ENCODE measurements around the gene MYO5C.
"Not testable (repeated sequence)": the region's sequence is repeated elsewhere in the genome, so short reads cannot be mapped to it uniquely, and the experiment has no call there.

Gene MYO5C

DNA sequence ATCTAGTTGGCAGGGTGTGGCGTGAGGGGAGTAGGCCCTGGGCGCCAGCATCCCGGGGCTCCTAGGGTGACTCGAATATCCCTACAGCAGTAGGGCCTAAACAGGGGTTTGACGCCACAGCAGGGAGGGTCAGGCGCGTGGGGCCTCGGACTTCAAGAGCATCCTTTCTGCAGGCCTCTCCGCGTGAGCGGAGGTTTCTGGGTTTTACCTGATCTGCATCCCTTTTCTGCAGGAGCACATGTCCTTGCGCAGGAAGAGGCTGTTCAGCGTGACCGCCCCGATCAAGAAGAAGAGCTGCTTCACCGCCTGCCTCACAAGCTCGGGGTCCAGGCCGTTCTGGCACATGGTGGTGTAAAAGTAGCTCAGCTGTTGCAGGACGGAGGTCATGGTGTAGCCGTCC, 90.9 kb downstream of the MYO5C start:
- no peak for DNase-seq

DNA sequence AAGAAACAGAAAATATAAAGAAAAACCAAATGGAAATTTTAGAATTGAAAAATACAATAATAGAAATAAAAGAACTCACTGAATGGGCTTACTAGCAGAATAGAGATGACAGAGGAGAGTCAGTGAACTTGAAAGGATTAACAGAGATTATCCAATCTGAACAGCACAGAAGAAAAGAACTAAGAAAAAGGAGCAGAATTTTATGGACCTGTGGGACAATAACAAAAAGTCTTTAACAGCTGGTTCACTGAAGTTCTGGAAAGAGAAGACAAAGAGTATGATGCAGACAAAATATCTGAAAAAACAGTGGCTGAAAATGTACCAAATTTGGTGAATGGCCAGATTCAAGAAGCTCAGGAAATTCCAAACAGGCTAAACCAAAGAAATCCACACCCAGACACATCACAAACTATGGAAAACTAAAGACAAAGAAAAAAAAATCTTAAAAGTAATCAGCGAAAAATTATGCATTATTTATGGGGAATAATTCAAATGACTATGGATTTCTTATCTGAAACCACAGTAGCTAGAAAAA, 94.7 kb downstream of the MYO5C start:
- DNase-seq = no peak

DNA sequence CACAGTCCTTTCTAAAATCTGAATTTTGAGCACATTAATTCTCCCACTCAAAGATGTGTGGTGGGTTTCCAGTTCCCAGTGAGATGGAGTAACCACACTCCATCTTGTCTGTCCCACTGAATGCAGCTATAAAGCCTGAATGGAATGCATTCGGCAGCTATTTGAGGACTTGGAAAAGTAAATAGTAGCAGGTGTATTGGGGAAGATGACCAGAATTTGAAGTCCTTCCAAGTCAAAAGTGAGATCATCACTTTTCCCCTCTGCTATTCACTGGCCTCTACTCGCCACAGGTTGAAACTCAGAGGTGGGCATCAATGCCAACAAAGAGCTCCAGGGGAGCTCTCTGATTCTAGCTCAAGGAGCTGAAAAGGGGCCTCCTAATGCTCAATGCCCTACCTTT, 96.3 kb downstream of the MYO5C start:
- no peak for DNase-seq

DNA sequence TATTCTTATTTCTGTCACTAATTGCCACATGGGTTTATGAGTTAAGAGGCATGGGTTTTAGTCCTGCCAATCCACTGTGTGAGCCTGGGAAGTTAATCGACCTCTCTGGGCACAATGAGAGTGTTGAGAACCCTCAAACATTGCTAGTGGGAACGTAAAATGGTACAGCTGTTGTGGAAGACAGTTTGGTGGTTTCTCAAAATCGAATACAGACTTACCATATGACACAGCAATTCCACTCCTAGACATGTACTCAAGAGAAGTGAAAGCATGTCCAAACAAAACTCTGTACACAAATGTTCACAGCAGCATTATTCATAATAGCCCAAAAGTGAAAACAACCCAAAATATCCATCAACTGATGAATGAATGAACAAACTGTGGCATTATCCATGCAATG, 98.7 kb downstream of the MYO5C start:
- DNase-seq = no peak

DNA sequence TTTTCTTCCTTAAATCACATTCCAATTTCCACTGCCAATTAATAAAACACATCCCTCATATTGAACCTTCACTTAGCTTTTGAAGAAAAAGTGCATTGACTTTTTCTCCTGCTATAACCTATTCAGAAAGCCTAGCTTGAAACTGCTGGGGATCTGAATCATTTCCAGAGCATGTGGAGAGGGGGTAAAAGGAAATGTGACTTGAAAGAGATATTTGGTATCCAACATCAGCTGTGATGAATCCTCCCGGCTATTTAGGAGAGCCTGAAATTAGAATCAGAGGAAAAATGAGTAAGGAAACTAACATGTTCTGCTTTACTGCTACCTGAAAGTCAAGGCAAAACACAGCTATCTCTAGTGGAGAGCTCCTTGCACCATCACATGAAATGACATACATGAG, 101.8 kb downstream of the MYO5C start:
- no peak for DNase-seq

GRCh38 chr15:52193321-52193720, 102.3 kb downstream of the MYO5C start:
- DNase-seq = no peak

DNA sequence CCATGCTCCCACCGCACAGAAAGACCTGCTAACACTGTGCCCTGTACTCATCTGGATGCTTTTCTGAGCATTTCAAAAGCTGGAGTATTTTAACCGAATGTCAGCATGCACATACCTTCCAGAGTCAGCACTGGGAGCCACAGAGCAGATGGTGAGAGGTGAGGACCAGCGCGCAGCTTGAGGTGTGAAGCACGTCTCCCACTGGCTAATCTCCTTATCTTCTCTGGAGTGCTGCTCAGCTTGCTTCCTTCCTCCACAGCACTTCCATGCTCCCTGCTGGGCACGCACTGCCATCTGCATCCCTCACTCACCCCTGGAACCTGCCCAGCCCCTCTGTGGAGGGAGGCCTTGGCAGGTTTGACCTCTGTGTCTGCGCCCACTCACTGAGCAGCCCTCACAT, 104.4 kb downstream of the MYO5C start, which contains the start of gene GNB5:
Gene GNB5, minus strand, starts transcription at position 186 of the 400 bp plus-strand sequence. CDS start 6,716 bp downstream, outside the sequence.
- DNase-seq = no peak

DNA sequence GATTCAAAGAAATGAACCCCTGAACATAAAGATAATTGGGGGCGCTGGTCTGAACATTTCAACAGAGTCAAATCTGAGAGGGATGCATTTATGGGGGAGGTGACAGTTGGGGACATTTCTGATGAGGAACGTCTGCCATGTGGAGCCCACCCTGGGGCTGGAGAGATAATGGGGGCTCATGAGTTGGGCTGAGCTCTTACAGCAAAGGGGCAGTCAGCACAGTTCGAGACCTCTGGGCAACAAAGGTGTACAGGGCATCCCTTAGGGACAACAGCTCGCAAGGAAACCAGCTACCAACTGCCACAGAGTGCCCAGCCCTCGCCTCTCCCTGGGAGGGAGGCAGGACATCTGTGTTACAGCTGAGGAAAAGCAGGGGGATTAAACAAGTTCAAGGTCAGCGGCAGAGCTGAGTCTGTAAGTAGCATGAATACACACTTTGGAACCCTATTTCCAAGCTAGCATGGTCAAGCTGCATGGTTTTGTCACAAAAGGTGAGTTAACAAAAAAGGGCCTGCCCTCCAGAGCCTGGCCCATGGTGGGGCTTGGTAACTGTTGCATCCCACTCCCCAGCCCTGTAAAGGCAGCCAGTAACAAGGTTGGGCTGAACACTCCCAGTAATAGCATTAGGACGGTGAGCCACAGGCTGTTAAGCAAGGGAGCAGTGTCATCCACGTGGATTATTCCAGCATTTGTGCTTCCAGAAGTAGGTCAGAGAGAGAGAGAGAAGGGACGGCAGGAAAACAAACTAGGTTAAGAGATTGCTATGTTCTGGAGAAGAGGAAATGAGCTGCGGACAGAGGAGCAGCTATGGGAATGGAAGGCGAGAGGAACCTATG, 108.7 kb downstream of the MYO5C start:
- no peak for DNase-seq

GRCh38 chr15:52185151-52185561, 110.4 kb downstream of the MYO5C start:
- DNase-seq = no peak

GRCh38 chr15:52184721-52185120, 110.9 kb downstream of the MYO5C start:
- DNase-seq = no peak

- DNase-seq = peak; percentile 50
Measured at GRCh38 chr15:52183562-52184173, 111.9 kb downstream of the MYO5C start.

DNA sequence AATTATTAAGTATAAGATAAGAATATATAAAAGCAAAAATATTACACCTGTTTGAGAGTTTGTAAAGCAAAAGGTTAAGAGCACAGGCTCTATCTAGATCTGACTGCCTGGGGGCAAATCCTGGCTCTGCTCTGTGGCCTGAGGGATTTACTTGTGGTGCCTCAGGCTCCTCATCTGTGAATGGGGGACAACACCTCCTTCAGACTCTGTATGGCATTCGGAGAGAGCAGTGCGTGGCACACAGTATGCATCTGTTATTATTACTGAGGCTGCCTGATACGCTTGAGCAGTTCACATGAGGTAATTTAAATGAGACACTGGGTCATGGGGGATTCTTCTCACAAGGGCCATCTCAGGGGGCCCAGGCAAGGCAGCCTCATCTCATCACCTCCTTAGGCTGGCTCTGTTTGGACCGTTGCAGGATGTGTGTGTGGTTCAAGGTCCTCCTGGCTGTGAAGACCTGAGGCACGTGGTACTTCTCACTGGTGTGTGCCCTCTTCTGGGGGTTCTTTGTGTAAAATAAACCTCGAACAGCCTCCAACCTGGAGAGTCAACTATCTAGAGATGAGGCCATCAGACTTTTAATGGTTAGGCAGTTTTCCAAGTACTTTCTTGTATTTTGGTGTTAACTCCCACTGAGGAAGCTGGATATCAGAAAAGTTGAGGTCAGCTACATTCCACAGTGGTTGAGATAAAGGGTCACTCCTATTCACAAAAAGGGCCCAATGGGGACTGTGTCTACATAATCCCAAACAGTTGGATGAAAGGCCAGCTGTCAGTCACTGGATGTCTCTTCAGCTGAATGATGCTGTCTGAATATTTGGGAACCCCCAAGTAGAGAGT, 113.4 kb downstream of the MYO5C start:
- DNase-seq = no peak

DNA sequence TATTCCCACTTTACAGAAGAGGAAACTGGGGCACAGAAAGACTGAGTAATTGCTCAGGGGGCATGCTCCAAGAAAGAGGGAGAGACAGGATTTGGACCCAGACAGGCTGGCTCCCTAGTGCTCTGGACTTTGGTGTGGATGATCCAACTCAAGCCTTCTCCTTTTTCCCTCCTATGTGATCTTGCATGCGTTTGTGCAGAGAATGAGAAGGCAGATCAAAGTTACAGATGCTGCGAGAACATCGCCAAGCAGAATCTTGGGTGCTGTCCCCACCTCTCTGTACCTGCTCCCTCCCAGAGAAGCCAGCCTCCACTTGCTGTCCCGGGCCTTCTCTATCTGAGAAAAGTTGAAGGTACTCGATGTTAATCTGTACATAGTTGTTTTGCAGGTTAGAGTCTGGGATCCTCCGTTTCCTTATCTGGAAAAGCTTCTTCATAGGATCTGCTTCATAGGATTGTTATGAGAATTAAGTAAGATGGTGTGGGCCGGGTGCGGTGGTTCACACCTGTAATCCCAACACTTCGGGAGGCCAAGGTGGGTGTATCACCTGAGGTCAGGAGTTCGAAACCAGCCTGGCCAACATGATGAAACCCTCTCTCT, 114.7 kb downstream of the MYO5C start:
- no peak for DNase-seq

- peak; percentile 71 for DNase-seq
Measured at GRCh38 chr15:52180196-52180835, 115.3 kb downstream of the MYO5C start.

DNA sequence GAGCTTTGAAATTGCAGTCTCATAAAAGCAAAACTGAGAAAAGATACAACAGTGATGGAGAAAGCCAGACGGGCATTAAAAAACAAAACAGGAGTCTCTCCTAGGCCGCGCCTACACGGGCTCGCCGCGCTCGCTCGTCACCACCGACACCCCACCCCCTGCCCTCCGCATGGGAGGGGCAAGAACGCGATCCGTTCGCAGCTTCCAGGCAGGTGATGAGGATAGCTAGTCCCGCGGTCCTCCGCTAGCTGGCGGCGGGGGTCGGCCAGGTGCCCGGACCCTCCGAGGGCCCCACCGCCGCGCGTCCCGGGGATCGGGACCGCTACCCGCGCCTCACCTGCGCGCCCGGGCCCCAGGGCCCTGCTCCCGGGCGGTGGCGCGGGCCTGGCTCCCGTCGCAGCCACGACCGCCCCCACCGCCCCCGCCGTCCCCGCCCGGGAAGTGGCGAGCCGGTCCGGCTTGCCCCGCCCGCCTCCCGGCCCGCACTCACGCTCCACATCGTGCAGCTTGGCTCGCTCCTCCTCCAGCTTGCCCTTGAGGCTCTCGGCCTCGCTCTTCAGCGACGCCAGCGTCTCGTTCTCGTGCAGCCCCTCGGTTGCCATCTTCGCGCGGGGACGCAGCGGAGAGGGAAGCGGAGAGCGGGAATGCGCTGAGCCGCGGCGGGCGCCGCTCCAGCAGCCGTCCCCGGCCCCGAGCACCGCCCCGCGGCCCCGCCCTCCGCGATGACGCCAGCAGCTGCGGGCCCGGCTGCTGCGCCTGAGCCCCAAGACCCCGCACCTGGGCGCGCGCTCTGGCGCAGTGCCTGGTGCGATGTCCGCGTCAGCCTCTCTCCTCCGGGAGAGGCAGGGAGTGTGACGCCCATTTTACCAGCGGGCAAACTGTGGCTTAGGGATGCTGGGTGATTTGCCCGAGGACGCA, 116.1 kb downstream of the MYO5C start:
- peak; percentile 91 for DNase-seq

GRCh38 chr15:52178765-52179164, 116.8 kb downstream of the MYO5C start:
- DNase-seq = no peak

GRCh38 chr15:52172869-52173268, 122.7 kb downstream of the MYO5C start:
- DNase-seq = no peak

- no peak for DNase-seq
Measured at GRCh38 chr15:52171807-52172206, 123.8 kb downstream of the MYO5C start.

- peak; percentile 21 for DNase-seq
Measured at GRCh38 chr15:52171386-52171785, 124.2 kb downstream of the MYO5C start.

GRCh38 chr15:52170199-52170598, 125.4 kb downstream of the MYO5C start:
- not testable (repeated sequence) for DNase-seq

DNA sequence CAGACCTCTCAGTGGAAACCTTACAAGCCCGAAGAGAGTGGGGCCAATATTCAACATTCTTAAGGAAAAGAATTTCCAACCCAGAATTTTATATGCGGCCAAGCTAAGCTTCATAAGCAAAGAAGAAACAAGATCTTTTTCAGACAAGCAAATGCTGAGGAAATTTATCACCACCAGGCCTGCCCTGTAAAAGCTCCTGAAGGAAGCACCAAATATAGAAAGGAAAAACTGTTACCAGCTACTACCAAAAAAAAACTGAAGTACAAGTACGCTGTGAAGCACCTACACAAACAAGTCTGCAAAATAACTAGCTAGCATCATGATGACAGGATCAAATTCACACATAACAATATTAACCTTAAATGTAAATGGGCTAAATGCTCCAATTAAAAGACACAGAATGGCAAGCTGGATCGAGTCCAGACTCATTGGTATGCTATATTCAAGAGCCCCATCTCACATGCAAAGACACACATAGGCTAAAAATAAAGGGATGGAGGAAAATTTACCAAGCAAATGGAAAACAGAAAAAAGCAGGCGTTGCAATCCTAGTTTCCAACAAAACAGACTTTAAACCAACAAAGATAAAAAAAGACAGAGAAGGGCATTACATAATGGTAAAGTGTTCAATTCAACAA, 130.0 kb downstream of the MYO5C start:
- DNase-seq = not testable (repeated sequence)
